Astrocyte (in vitro differentiated cells and primary cell): ENCODE measurements around the gene MSN. TPM values are rescaled to one million over a fixed set of nuclear protein-coding genes. Genes with fewer than 3 reads are reported as not detected.
A peak's percentile ranks its signal among the peaks of the same experiment; 100 is the strongest.

Source experiments
- DNase-seq: peaks from one replicate; pipeline ENCODE4 v3.0.0-alpha.2; 2010; ENCODE audit warnings: low read depth
- FAIRE-seq: peaks from 2 replicates; lab custom pipeline; 2011; peaks lifted over from hg19 to GRCh38; lab: Jason Lieb, UNC
- H2AFZ ChIP-seq: 2 replicates; pipeline ENCODE4 v1.6.0; 2012; ENCODE audit warnings: low read depth, low read length, inconsistent platforms
- H3K27ac ChIP-seq: 2 replicates; pipeline ENCODE4 v1.5.1; 2011; ENCODE audit warnings: low read depth, low read length, inconsistent platforms
- H3K27me3 ChIP-seq: 2 replicates; pipeline ENCODE4 v1.6.0; 2011; ENCODE audit warnings: low read length, inconsistent platforms; ENCODE audit not compliant: insufficient read depth
- H3K36me3 ChIP-seq: 2 replicates; pipeline ENCODE4 v1.5.1; 2011; ENCODE audit warnings: low read length, inconsistent platforms; ENCODE audit not compliant: insufficient read depth
- H3K4me1 ChIP-seq: 2 replicates; pipeline ENCODE4 v1.5.1; 2011; ENCODE audit warnings: low read length, inconsistent platforms; ENCODE audit not compliant: insufficient read depth
- H3K4me2 ChIP-seq: 2 replicates; pipeline ENCODE4 v1.6.0; 2012; ENCODE audit warnings: low read length, inconsistent platforms
- H3K4me3 ChIP-seq: 2 replicates; pipeline ENCODE4 v1.5.1; 2011; ENCODE audit warnings: low read depth, mild to moderate bottlenecking, low read length, inconsistent platforms; ENCODE audit not compliant: insufficient read depth
- H3K79me2 ChIP-seq: 2 replicates; pipeline ENCODE4 v1.6.0; 2012; ENCODE audit warnings: mild to moderate bottlenecking, low read length, inconsistent platforms; ENCODE audit not compliant: insufficient read depth
- H3K9ac ChIP-seq: 2 replicates; pipeline ENCODE4 v1.6.0; 2012; ENCODE audit warnings: mild to moderate bottlenecking, low read length, inconsistent platforms
- H3K9me3 ChIP-seq: 2 replicates; pipeline ENCODE4 v1.5.1; 2012; ENCODE audit warnings: low read depth, mild to moderate bottlenecking, low read length, inconsistent platforms; ENCODE audit not compliant: insufficient read depth
- H4K20me1 ChIP-seq: 2 replicates; pipeline ENCODE4 v1.6.0; 2012; ENCODE audit warnings: low read length, inconsistent platforms; ENCODE audit not compliant: insufficient read depth
- H3K27ac Mint-ChIP-seq: one replicate; pipeline ENCODE4 v1.8.0; 2021; ENCODE audit warnings: mild to moderate bottlenecking, mixed read lengths; ENCODE audit not compliant: unreplicated experiment
- H3K27me3 Mint-ChIP-seq: one replicate; pipeline ENCODE4 v1.8.0; 2021; ENCODE audit warnings: low read depth, mixed read lengths; ENCODE audit not compliant: unreplicated experiment
- H3K36me3 Mint-ChIP-seq: one replicate; pipeline ENCODE4 v1.8.0; 2021; ENCODE audit warnings: low read depth, mixed read lengths; ENCODE audit not compliant: unreplicated experiment
- H3K4me1 Mint-ChIP-seq: one replicate; pipeline ENCODE4 v1.8.0; 2021; ENCODE audit warnings: low read depth, mixed read lengths; ENCODE audit not compliant: unreplicated experiment
- H3K4me3 Mint-ChIP-seq: one replicate; pipeline ENCODE4 v1.8.0; 2021; ENCODE audit warnings: mild to moderate bottlenecking, moderate library complexity, mixed read lengths; ENCODE audit not compliant: unreplicated experiment
- H3K9me3 Mint-ChIP-seq: one replicate; pipeline ENCODE4 v1.8.0; 2021; ENCODE audit warnings: mild to moderate bottlenecking, mixed read lengths; ENCODE audit not compliant: unreplicated experiment
- EZH2 ChIP-seq: IDR thresholded peaks from 2 replicates; pipeline ENCODE4 v1.6.1; 2012; ENCODE audit warnings: mild to moderate bottlenecking, low read length, inconsistent platforms; ENCODE audit not compliant: insufficient read depth
- total RNA-seq: library from RNA; stranded (reverse); gene quantifications from 2 replicates; pipeline ENCODE4 v1.2.1, GENCODE V29; 2021
- TF ChIP-seq, protein P1 (sequence below): IDR thresholded peaks from 2 replicates; pipeline ENCODE4 v1.5.1; 2011; ENCODE audit warnings: low read depth, mild to moderate bottlenecking, inconsistent platforms, low read length, moderate library complexity; ENCODE audit not compliant: insufficient read depth

Gene MSN
- total RNA-seq, 1 donor from 2014 or later = 369 TPM

DNA sequence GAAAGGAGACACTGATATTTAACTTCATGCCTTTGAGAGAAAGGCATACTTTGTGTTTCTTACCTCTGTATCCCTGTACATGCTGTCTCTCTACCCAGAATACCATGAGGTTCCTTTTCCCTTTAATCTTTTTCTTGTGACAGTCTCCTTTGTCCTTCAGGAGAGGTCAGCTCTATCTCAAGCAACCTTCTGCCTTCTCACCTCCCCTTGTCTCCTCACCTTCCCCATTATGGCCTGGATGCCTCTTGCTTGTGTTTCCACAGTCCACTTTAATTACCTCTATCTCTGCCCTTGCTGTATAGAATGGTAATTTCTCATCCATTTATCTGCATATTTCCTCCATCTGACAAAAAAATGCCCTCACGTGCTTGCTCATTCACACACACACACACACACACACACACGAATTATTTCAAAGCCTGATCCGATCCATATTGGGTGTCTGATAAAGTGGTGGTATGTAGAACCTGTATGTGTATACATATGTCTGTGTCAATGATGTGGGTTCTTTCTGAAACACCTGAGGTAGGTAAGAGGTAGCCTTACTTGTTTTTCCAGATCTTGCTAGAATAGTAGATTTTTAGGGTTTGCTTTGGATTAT, 28.5 kb downstream of the MSN start:
- Histone ChIP-seq H3K36me3 (peaks cover 4% of the 10 kb centered on the region), H3K4me3 (no peak overlapping the region), H3K9me3 (no peaks in the 10 kb centered on the region), H3K4me2 (peak overlapping the region; percentile 69), H3K27ac (peak overlapping the region; percentile 41), H3K4me1 (peaks cover 34% of the 10 kb centered on the region), H3K9ac (peak overlapping the region; percentile 14), H3K27me3 (no peaks in the 10 kb centered on the region), H4K20me1 (peaks cover 80% of the 10 kb centered on the region), H2AFZ (no peak overlapping the region), H3K79me2 (peaks cover 97% of the 10 kb centered on the region)
- DNase-seq (no peak), FAIRE-seq (peak; percentile 78)
- Mint-ChIP-seq H3K36me3 (peaks cover 2% of the 10 kb centered on the region), H3K27ac (peak overlapping the region; percentile 41), H3K4me3 (peak overlapping the region; percentile 62), H3K27me3 (no peaks in the 10 kb centered on the region), H3K4me1 (peaks cover 43% of the 10 kb centered on the region), H3K9me3 (no peaks in the 10 kb centered on the region)
- TF ChIP-seq, protein P1, sequence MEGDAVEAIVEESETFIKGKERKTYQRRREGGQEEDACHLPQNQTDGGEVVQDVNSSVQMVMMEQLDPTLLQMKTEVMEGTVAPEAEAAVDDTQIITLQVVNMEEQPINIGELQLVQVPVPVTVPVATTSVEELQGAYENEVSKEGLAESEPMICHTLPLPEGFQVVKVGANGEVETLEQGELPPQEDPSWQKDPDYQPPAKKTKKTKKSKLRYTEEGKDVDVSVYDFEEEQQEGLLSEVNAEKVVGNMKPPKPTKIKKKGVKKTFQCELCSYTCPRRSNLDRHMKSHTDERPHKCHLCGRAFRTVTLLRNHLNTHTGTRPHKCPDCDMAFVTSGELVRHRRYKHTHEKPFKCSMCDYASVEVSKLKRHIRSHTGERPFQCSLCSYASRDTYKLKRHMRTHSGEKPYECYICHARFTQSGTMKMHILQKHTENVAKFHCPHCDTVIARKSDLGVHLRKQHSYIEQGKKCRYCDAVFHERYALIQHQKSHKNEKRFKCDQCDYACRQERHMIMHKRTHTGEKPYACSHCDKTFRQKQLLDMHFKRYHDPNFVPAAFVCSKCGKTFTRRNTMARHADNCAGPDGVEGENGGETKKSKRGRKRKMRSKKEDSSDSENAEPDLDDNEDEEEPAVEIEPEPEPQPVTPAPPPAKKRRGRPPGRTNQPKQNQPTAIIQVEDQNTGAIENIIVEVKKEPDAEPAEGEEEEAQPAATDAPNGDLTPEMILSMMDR = no peak
- TF ChIP-seq EZH2 = no peak

DNA sequence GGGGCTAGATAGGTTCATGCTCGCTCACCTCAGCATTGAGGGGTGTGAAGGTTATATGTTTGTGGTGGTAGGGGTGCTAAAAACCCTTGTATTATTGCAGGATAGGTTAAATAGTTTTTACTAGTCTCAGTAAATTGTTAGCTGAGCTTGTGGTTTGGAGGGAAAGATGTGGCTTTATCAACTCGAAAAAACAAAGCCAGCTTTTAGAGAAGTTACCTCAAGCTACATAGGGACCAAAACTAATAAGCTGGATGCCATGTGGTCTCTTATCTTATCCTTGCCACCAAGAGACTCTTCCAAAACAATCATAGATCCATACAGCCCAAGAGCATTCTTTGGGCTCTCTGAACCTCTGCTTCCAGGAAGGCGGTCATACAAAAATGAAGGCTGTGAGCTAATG, 29.2 kb downstream of the MSN start:
- TF ChIP-seq, protein P1 = no peak
- TF ChIP-seq EZH2 = no peak
- peaks cover 3% of the 10 kb centered on the region for H3K9me3 Mint-ChIP-seq
- H3K9me3 ChIP-seq = no peaks in the 10 kb centered on the region
- peaks cover 81% of the 10 kb centered on the region for H4K20me1 ChIP-seq
- peak overlapping the region; percentile 62 for H3K4me3 Mint-ChIP-seq
- peak overlapping the region; percentile 67 for H3K27ac ChIP-seq
- H3K4me1 Mint-ChIP-seq = peaks cover 43% of the 10 kb centered on the region
- H3K4me1 ChIP-seq = peaks cover 31% of the 10 kb centered on the region
- H3K4me3 ChIP-seq = no peak overlapping the region
- peak; percentile 57 for DNase-seq
- H2AFZ ChIP-seq = no peak overlapping the region
- peaks cover 4% of the 10 kb centered on the region for H3K36me3 Mint-ChIP-seq
- H3K9ac ChIP-seq = no peak overlapping the region
- H3K27me3 ChIP-seq = no peaks in the 10 kb centered on the region
- peaks cover 97% of the 10 kb centered on the region for H3K79me2 ChIP-seq
- peaks cover 8% of the 10 kb centered on the region for H3K36me3 ChIP-seq
- FAIRE-seq = peak; percentile 89
- no peaks in the 10 kb centered on the region for H3K27me3 Mint-ChIP-seq
- H3K4me2 ChIP-seq = peak overlapping the region; percentile 69
- H3K27ac Mint-ChIP-seq = peak overlapping the region; percentile 41

DNA sequence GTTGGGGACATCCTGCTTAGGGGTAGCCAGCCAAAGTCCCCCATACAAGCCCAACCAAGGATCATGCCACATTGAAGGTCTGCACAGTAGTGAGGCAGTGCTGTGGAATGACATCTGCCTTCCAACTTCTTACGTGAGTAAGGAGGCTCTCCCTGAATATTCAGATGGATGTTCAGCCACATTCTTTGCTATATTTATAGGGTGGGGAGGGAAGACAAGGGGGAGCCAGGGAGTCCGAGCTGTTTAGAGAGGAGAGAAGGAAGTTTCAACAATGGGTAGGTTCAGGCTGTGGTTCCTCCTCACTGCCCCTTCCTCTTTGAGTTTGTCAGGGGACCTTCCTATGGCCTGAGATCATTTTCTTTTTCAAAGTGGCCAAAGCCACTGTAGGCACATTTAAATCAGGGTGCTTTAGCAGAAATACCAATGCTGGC, 29.8 kb downstream of the MSN start:
- Histone ChIP-seq H3K27me3 (no peaks in the 10 kb centered on the region), H3K9me3 (no peaks in the 10 kb centered on the region), H4K20me1 (peaks cover 78% of the 10 kb centered on the region), H3K79me2 (peaks cover 96% of the 10 kb centered on the region), H3K4me1 (peaks cover 31% of the 10 kb centered on the region), H2AFZ (no peak overlapping the region), H3K36me3 (peaks cover 9% of the 10 kb centered on the region), H3K4me3 (peak overlapping the region; percentile 13), H3K4me2 (peak overlapping the region; percentile 69), H3K9ac (peak overlapping the region; percentile 56), H3K27ac (peak overlapping the region; percentile 67)
- Mint-ChIP-seq H3K27ac (peak overlapping the region; percentile 38), H3K36me3 (peaks cover 4% of the 10 kb centered on the region), H3K4me3 (no peak overlapping the region), H3K4me1 (peaks cover 40% of the 10 kb centered on the region), H3K9me3 (peaks cover 3% of the 10 kb centered on the region), H3K27me3 (no peaks in the 10 kb centered on the region)
- peak; percentile 95 for FAIRE-seq
- peak; percentile 80 for DNase-seq
- TF ChIP-seq, protein P1 = no peak
- TF ChIP-seq EZH2 = no peak
